Activated CD4-positive, alpha-beta T cell treated with anti-CD3 and anti-CD28 coated beads, Interleukin-2, amount 50 U/mL, for 4 hours (primary cell): ENCODE results near the gene TM9SF2.

Source experiments
- DNase-seq, 2 experiments: peaks; one replicate each; pipeline ENCODE4 v3.0.0-alpha.2; 2020

Gene TM9SF2

DNA sequence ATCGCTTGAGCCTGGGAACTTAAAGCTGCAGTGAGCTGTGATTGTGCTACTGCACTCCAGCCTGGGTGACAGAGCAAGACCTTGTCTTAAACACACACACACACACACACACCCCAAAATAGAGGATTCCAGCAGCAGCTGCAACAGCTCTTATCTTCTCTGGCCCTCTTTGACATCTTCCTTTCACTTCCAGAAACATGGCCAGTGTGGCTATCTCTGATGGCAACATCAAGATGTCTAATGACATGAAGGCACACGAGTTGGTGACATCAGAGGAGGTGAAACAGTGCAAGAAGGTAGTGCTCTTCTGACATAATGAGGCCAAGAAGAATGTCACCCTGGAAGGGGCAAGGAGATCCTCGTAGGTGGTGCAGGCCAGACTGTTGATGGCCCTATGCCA lies 81.2 kb downstream of the TM9SF2 start:
- no peak for DNase-seq

DNA sequence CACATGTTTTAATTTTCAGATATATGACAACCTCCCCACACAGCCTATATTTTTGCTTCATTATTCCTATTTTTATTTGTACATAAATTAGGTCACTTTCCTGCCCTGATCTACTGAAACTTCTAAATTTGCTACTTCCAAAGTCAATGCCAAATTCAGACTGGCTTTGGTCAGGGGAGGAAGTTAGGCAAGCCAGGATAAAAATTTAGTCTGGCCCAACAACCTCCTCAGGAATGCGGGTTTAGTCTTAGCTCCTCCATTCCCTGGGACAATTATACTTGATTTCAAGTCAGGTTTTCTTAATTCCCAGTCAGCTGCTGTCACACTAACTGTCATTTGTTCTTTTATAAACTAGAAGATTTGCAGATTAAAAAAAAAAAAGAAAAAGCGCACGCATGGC lies 84.3 kb downstream of the TM9SF2 start:
- no peak for DNase-seq

DNA sequence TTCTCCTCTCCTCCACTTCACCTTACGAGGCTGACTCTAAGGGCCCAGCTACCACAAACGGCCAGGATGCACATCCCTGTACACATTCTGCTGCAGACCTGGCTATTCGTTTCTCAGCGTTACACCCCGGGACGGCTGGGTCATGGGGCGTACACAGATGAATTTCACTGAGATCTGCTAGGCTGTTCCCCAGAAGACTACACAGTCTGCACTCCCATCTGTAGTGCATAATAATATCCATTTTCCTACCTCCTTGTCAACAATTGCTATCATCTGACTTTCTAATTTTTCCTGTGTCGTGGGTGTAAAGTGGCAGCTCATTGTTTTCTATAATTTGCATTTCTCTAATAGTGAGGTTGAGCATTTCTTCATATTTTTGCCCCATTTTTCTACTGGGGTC lies 85.7 kb downstream of the TM9SF2 start:
- no peak for DNase-seq

DNA sequence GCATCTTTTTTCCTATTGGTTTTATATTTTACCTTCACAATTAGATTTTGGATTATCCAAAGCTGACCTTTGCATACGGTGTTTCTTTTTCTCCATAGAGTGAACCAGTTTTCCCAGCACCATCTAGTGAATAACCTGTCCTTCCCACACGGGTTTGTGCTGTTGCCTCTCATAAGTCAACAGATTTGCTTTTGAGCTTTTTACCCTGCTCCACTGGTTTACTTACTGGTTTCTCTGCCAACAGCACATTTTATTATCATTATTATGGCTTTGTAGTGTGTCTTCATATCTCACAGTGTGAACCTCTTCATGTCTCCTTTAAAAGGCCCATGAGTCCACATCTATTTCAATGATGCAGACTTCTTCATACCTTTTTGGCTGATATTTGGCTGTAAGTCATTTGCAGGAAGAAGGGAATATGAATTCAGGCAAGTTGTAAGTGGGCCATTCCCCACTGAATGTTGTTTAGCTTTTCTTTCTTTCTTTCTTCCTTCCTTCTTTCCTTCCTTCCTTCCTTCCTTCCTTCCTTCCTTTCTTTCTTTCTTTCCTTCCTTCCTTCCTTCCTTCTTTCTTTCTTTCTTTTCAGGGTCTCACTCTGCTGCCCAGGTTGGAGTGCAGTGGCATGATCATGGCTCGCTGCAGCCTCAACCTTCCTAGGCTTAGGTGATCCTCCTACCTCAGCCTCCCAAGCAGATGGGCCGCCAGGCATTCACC lies 86.8 kb downstream of the TM9SF2 start:
- no peak for DNase-seq

DNA sequence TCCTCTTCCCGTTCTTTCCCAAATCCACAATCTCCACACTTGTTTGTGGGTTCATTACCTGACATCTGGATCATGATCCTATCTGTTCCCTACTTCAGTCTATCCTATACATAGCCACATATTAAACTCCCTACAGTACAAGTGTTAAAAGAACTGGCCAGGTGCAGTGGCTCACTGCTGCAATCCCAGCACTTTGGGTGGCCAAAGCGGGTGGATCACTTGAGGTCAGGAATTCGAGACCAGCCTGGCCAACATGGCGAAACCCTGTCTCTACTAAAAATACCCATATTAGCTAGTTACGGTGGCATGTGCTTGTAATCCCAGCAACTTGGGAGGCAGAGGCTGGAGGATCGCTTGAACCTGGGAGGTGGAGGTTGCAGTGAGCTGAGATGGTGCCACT lies 88.3 kb downstream of the TM9SF2 start:
- no peak for DNase-seq

DNA sequence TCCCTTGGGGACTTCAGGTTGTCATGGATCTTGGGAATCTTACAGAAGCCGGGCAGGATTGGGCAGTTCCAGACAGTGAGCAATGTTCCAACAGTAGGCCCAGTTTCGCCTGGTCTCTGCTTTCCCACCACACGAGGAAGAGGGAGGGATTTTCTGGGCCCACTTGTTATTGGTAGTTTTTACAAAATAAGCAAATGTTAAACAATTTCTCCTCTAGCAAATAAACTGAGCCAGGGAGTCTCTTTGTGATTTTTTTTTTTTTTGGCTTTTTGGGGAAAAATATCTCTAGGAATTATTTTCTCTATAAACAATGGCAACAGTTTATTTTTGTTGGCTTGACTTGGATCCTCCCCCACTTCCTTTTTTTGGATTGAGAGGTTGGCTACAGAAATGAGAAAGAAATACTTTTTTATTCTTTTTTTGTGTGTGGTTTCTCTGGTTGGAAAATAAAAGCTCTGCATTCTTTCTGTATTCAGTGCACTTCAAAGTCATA lies 89.3 kb downstream of the TM9SF2 start:
- no peak for DNase-seq

DNA sequence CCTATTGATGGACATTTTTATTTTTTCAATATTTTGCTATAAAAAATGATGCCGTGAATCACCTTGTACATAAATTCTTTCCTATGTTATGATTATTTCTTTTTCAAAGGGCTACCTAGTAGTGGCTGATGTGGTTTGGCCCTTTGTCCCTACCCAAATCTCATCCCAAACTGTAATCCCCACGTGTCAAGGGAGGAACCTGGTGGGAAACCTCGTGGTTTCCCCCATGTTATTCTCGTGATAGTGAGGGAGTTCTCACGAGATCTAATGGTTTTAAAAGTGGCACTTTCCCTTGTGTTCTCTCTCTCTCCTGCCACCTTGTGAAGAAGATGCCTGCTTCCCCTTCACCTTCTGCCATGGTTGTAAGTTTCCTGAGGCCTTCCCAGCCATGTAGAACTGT lies 94.9 kb downstream of the TM9SF2 start:
- DNase-seq = no peak

DNA sequence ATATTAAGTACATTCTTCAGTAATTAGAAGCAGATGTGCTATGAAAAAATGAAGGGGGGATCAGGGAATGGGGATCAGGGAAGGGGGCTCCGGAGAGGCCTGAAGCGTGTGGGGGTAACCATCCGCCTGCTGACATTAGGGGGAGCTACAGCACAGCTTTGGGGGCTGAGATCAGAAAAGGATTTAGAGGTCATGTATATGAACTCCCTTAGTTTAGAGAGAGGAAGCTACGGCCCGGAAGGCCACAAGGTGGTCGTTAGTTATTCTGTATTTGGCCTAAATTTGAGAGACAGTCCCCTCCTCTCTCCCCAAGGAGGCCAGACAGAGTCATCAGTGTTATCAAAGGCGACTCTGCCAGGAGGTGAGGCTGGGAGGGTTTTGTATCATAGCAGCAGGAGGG lies 99.0 kb downstream of the TM9SF2 start:
- DNase-seq = no peak

DNA sequence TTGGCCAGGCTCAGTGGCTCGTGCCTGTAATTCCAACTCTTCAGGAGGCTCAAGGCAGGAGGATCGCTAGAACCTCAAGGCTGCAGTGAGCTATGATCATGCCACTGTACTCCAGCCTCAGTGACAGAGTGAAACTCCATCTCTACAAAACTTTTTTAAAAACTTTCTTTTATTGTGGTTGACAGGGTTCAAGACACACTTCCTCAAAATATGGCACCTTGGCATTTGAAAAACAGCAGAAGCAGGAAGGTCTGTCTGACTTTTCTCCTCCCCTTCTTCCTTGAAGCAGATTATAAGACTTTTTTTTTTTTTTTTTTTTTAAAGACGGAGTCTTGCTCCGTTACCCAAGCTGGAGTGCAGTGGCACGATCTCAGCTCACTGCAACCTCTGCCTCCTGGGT lies 100.3 kb downstream of the TM9SF2 start:
- no peak for DNase-seq

DNA sequence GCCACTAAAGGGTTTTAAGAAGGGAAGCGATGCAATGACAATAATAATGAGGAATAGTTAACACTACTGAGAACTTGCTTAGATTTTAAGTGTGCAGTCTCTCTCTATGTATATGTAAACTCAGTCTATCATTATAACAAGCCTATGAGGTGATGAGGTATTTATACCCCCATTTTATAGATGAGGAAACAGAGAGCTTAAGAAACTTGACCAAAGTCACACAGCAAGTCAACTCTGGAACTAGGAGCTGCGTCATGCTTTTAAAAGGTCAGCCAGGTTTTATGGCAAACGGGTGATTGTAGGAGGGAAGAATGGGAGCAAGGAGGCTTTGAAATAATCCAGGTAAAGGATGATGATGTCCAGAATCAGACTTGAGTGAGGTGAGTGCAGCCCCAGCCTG lies 103.4 kb downstream of the TM9SF2 start:
- no peak for DNase-seq

DNA sequence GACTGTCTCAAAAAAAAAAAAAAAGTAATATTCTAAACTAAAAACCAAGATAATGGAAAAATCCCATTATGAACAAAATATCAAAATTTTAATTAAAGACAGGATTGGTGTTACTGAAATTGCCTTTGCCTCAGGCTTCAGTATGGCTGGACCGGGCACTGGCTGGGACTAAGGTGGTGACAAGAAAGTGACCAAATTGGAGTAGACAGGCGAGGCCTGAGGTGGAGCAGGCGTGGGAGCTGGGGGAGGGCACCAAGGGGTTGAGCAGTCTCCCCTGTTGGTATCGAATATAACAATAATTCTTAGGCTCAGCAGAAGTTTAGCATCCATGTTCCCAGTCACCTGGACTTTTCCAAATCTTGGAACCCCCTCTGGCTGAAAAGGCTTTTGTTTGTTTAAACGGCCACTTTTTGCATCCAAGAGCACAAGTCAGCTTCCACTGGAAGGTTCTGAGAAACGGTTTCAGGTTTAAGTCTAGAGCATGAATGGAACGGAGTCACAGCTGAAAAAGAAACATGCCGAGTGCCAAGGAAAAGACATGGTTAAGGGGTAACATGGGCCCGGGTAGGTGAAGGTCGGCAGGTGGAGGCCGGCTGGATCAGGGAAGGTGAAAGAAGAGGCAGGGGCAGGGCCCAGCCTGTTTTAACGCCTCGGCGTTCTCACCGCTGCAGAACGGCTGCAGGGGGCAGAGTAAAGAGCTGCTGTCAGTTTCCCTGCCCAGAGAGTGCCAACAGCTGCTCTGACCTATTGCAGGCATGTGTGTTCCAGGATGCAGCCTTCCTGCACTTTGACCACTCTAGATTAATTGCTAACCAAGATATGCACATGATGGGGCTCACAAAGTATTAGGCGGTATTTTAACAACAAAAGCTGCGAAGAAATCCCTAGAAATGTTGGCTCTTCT lies 104.4 kb downstream of the TM9SF2 start:
- DNase-seq = peak; percentile 20 to 25

DNA sequence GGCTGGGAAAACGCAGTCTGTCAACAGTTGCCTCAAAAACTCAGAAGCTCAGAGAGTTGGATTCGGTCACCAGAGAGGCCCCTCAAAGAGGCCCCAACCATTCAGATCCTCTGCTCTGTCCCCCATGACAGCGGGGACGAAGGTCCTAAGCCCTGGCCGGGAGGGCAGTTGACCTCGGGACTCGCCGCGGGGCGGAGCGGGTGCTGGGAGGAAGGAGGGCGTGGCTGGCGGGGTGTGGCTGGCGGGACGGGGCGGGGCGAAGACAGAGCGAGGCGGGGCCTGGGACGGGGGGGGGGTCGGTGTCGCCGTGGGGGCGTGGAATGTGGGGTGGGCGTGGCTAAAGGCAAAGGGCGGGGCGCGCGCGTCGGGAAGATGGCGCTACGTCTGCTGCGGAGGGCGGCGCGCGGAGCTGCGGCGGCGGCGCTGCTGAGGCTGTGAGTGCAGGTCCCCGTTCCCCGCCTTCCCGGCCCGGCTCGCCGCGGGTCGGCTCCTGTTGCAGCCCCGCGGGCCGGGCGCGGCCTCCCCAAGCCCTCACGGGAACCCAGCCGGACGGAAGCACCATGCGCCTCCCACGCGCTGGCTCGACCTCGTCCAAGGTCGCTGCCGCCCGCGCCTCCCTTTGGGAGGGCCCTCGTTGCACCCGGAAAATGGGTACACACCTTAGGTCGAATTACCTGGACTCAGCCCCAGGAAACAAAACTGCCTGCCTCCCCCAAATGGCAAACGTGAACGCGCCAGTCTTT lies 105.2 kb downstream of the TM9SF2 start, which contains the start of gene CLYBL:
Gene CLYBL (plus strand): TSS at position 367 of the 743 bp plus-strand sequence.
- peak; percentile 84 to 86 for DNase-seq

DNA sequence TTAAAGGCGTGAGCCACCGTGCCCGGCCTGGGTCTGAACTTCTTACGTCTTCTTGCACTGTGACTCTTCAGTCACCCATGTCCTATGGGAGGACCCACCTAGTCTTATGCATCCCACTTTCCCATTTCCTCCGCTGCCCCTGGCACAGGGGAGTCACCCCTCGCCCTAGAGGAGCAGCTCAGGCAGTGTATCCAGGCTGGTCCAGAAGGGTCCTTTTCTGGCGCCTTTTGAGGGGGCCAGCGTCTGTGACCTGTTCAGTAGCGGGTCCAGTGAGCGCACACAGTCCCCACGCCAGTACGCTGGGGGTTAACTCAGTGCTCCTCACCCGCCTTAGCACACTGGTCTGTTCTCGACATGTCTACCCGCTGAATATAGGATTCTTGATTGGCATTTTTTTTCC lies 107.1 kb downstream of the TM9SF2 start:
- DNase-seq = no peak

DNA sequence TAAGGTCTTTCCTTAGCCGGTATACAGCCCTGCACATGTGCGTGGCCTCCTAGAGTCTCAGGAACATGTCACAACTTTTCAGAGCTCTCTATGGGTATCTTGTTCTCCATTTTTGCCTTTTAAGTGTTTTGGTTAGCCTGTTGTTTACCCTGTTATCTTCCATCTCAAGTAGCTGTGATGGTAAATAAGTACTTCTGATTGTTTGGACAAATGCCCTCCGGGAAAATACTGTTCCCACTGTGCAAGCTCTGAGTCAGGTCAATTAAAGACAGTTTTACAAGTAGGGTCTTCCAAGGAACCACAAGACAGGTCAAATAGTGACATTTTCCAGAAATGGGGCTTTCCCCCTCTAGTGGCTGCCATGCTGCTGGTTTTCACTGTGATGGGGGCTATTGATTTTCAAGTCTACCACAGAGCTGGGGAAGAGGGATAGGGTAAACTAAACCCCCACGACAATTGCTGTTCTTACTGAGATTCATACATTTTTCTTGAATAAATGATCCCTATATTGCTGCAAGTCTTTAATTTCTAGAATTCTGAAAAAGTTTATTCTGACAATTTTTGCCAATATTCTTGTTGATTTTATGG lies 109.5 kb downstream of the TM9SF2 start:
- DNase-seq = no peak
